Adipose tissue (tissue), 3 donors: ENCODE measurements around the gene SLC16A7. TPM values are rescaled to one million over a fixed set of nuclear protein-coding genes. Genes with fewer than 3 reads are reported as not detected.

ENCODE experiments used
- H3K27ac ChIP-seq: one replicate; pipeline ENCODE4 v1.5.1; 2013; ENCODE audit warnings: low read depth, low read length
- WGBS, 3 donors: extraction: QIAGEN DNeasy Blood & Tissue Kit; methylation state at CpG; one replicate each; pipeline ENCODE4 v1.1.7; 2013; 5-methylcytosine and 5-hydroxymethylcytosine counted together
- polyA plus RNA-seq, 3 donors: library from polyadenylated mRNA; stranded (reverse); fragments of 200-250 nt; gene quantifications; one replicate each; pipeline ENCODE4 v1.2.3, GENCODE V29; 2013
- donor health status: healthy with polysubstance abuse.
- donor health status: Bipolar disorder and iron deficiency.
- donor health status: healthy.

The SLC16A7 gene
- polyA plus RNA-seq, 3 donors = 3.3 to 24.0 (median 6.1) TPM

GRCh38 chr12:59780605-59781135 lies 184.8 kb downstream of the SLC16A7 start:
- no peak overlapping the region for H3K27ac ChIP-seq
- 67 to 83% (median 71%) methylated on average over 3 of the region's 3 CpGs for WGBS, 3 donors

- WGBS, 3 donors = 72 to 85% (median 72%) methylated on average over 4 of the region's 4 CpGs
- H3K27ac ChIP-seq = no peak overlapping the region
Observed at GRCh38 chr12:59787610-59788009, 191.8 kb downstream of the SLC16A7 start.

GRCh38 chr12:59792647-59793046 lies 196.8 kb downstream of the SLC16A7 start:
- WGBS, 3 donors = 84 to 95% (median 91%) methylated on average over 1 of the region's 1 CpG
- no peak overlapping the region for H3K27ac ChIP-seq

- WGBS, 3 donors = 69 to 86% (median 69%) methylated on average over 1 of the region's 1 CpG
- no peak overlapping the region for H3K27ac ChIP-seq
Observed at GRCh38 chr12:59803735-59804134, 207.9 kb downstream of the SLC16A7 start.

GRCh38 chr12:59808317-59808910 lies 212.6 kb downstream of the SLC16A7 start:
- WGBS, 3 donors = 12 to 15% (median 13%) methylated on average over 3 of the region's 3 CpGs
- H3K27ac ChIP-seq = no peak overlapping the region

GRCh38 chr12:59811991-59812390 lies 216.2 kb downstream of the SLC16A7 start:
- WGBS, 3 donors = 91 to 98% (median 96%) methylated on average over 14 of the region's 14 CpGs
- no peak overlapping the region for H3K27ac ChIP-seq

- H3K27ac ChIP-seq = no peak overlapping the region
- 92 to 96% (median 92%) methylated on average over 7 of the region's 7 CpGs for WGBS, 3 donors
Observed at GRCh38 chr12:59812716-59813115, 216.9 kb downstream of the SLC16A7 start.

- 77 to 91% (median 84%) methylated on average over 2 of the region's 2 CpGs for WGBS, 3 donors
- H3K27ac ChIP-seq = no peak overlapping the region
Observed at GRCh38 chr12:59820594-59821011, 224.8 kb downstream of the SLC16A7 start.

- no peak overlapping the region for H3K27ac ChIP-seq
Observed at GRCh38 chr12:59823567-59823966, 227.7 kb downstream of the SLC16A7 start.

- WGBS, 3 donors = 88 to 95% (median 90%) methylated on average over 3 of the region's 3 CpGs
- no peak overlapping the region for H3K27ac ChIP-seq
Observed at GRCh38 chr12:59827767-59828166, 231.9 kb downstream of the SLC16A7 start.

- H3K27ac ChIP-seq = no peak overlapping the region
Observed at GRCh38 chr12:59828521-59828920, 232.7 kb downstream of the SLC16A7 start.

GRCh38 chr12:59833408-59833807 lies 237.6 kb downstream of the SLC16A7 start:
- no peak overlapping the region for H3K27ac ChIP-seq
- WGBS, 3 donors = 75 to 90% (median 82%) methylated on average over 3 of the region's 3 CpGs

GRCh38 chr12:59834659-59835474 lies 239.0 kb downstream of the SLC16A7 start:
- 58 to 72% (median 68%) methylated on average over 2 of the region's 2 CpGs for WGBS, 3 donors
- H3K27ac ChIP-seq = no peak overlapping the region
